K562 (cell line): Measurements from ENCODE around the gene TRIM26. TPM values are rescaled to one million over a fixed set of nuclear protein-coding genes. Genes with fewer than 3 reads are reported as not detected.

ENCODE experiments used
- TFE3 ChIP-seq: fragments of 450-650 bp; formaldehyde crosslinking; IDR thresholded peaks from 2 replicates; pipeline ENCODE4 v1.4.0; 2020; ENCODE audit warnings: mild to moderate bottlenecking, mixed read lengths
- ZBTB40 ChIP-seq, 2 experiments: fragments of 450-650 bp in 1 of 2; sonication (generic) in 1 of 2; formaldehyde crosslinking in 1 of 2; IDR thresholded peaks; 2 replicates each; pipeline versions ENCODE4 v1.7.1 to v1.9.0; 2016 to 2022; ENCODE audit warnings: inconsistent platforms in 1 of 2, mild to moderate bottlenecking in 1 of 2, missing genetic modification reagents in 1 of 2
- ZNF695 ChIP-seq: fragments of 450-650 bp; formaldehyde crosslinking; IDR thresholded peaks from 2 replicates; pipeline ENCODE4 v1.4.0; 2020; ENCODE audit warnings: mild to moderate bottlenecking, moderate library complexity
- ZNF780A ChIP-seq: fragments of 250-450 bp; sonication (Bioruptor Pico); IDR thresholded peaks from 2 replicates; pipeline ENCODE4 v1.5.0; 2021; ENCODE audit warnings: mild to moderate bottlenecking
- polyA plus RNA-seq, 8 experiments: library from polyadenylated mRNA; depleted of rRNA in 4 of 8; stranded (reverse) in 5 of 8; unstranded in 3 of 8; fragments of >200 nt; fragmentation: Nextera tagmentation in 2 of 8; fragmentation: Illumina TruSeq in 1 of 8; extraction: Ambion mirVana in 2 of 8; extraction: Trizol in 1 of 8; gene quantifications; 2 replicates each; pipeline versions ENCODE4 v1.2.1 to v1.2.3, GENCODE V29; 2011 to 2014; ENCODE audit warnings: inconsistent platforms in 1 of 8, missing spikeins in 1 of 8
- total RNA-seq, 7 experiments: library from RNA; depleted of rRNA in 6 of 7; stranded (reverse); fragments of >200 nt in 6 of 7; fragmentation: Illumina TruSeq in 2 of 7; extraction: Trizol in 2 of 7; gene quantifications; 2 replicates each; pipeline versions ENCODE4 v1.2.1 to v1.2.3, GENCODE V29; 2011 to 2021; ENCODE audit warnings: low replicate concordance in 1 of 7

Gene TRIM26
- total and polyA plus RNA-seq, 9 of the 15 experiments (the other 6 are each of a cell fraction or from before 2014, with no cell fraction given), result 0.80 to 5.0 (median 2.8) TPM

- TF ChIP-seq ZBTB40 (IDR thresholded peaks at IDR 0.05), result no peak
- no peak for TF ChIP-seq ZBTB40 (CRISPR knock-in tag; IDR thresholded peaks at IDR 0.05)
- TF ChIP-seq ZNF695 (CRISPR knock-in tag), result no peak
- TF ChIP-seq TFE3 (CRISPR knock-in tag), result no peak
- no peak for TF ChIP-seq ZNF780A
Observed at GRCh38 chr6:30147096-30147495, 66.1 kb downstream of the TRIM26 start (continued).
